BLaER1 treated with 17β-estradiol and CSF1 and Interleukin-3, amounts not matched to agents 10 nM and 100 nM (cell line): ENCODE measurements around the gene KCTD6.

ENCODE experiments used
- H3K27ac ChIP-seq, 11 experiments: shearing (Covaris generic); formaldehyde crosslinking; 2 replicates each; pipeline ENCODE4 v1.8.1; 2022
- H3K27me3 ChIP-seq, 11 experiments: shearing (Covaris generic); formaldehyde crosslinking; 2 replicates each; pipeline ENCODE4 v1.8.1; 2022
- H3K36me3 ChIP-seq, 11 experiments: shearing (Covaris generic); formaldehyde crosslinking; 2 replicates each; pipeline ENCODE4 v1.8.1; 2022
- H3K4me1 ChIP-seq, 10 experiments: shearing (Covaris generic); formaldehyde crosslinking; 2 replicates each; pipeline ENCODE4 v1.8.1; 2022
- H3K4me2 ChIP-seq, 11 experiments: shearing (Covaris generic); formaldehyde crosslinking; 2 replicates each; pipeline ENCODE4 v1.8.1; 2022
- H3K4me3 ChIP-seq, 10 experiments: shearing (Covaris generic); formaldehyde crosslinking; 2 replicates each; pipeline ENCODE4 v1.8.1; 2022
- H3K9ac ChIP-seq, 11 experiments: shearing (Covaris generic); formaldehyde crosslinking; 2 replicates each; pipeline ENCODE4 v1.8.1; 2022
- H3K9me3 ChIP-seq, 11 experiments: shearing (Covaris generic); formaldehyde crosslinking; replicated peaks in 1 of 11; 2 replicates each; pipeline ENCODE4 v1.8.1; 2022
- H4K20me1 ChIP-seq, 11 experiments: shearing (Covaris generic); formaldehyde crosslinking; 2 replicates each; pipeline ENCODE4 v1.8.1; 2022
- Cebpa-rat ChIP-seq, 11 experiments: shearing (Covaris generic); IDR thresholded peaks; 2 replicates each; pipeline ENCODE4 v1.8.1; 2022

The KCTD6 gene

GRCh38 chr3:58551636-58552180 lies 59.8 kb downstream of the KCTD6 start:
- H4K20me1 ChIP-seq, result no peaks in the 10 kb centered on the region
- H3K9me3 ChIP-seq, result peaks cover 10 to 32% (median 21%) of the 10 kb centered on the region in 11 experiments; a peak in 21 of 22 replicates
- H3K9ac ChIP-seq, result no peak overlapping the region
- no peaks in the 10 kb centered on the region for H3K4me1 ChIP-seq
- H3K27ac ChIP-seq, result no peak overlapping the region
- no peak overlapping the region for H3K4me2 ChIP-seq
- no peaks in the 10 kb centered on the region for H3K36me3 ChIP-seq
- no peaks in the 10 kb centered on the region for H3K27me3 ChIP-seq
- TF ChIP-seq Cebpa-rat (IDR thresholded peaks at IDR 0.05), result no peak
- H3K4me3 ChIP-seq, result no peak overlapping the region
